Mesendoderm (in vitro differentiated cells): ENCODE measurements around the gene TTC29.

Experiments
- DNase-seq: peaks from one replicate; pipeline ENCODE4 v3.0.0; 2013
- H2AK5ac ChIP-seq: 2 replicates; pipeline ENCODE4 v1.6.1; 2013; ENCODE audit warnings: low read length, inconsistent platforms
- H2BK120ac ChIP-seq: 2 replicates; pipeline ENCODE4 v1.6.1; 2013; ENCODE audit warnings: low read depth, mild to moderate bottlenecking, low read length, moderate library complexity, mixed read lengths
- H2BK15ac ChIP-seq: replicated peaks from 2 replicates; pipeline ENCODE4 v1.6.1; 2013; ENCODE audit warnings: low read depth, mild to moderate bottlenecking, moderate library complexity
- H2BK5ac ChIP-seq: 2 replicates; pipeline ENCODE4 v1.6.1; 2013; ENCODE audit warnings: low read length, inconsistent platforms
- H3K18ac ChIP-seq: 2 replicates; pipeline ENCODE4 v1.6.1; 2013; ENCODE audit warnings: mild to moderate bottlenecking, low read length, mixed read lengths
- H3K23ac ChIP-seq: one replicate; pipeline ENCODE4 v1.6.1; 2013; ENCODE audit warnings: low read length
- H3K27ac ChIP-seq: 2 replicates; pipeline ENCODE4 v1.5.1; 2013; ENCODE audit warnings: low read depth, mild to moderate bottlenecking, inconsistent platforms, low read length, moderate library complexity
- H3K27me3 ChIP-seq: 2 replicates; pipeline ENCODE4 v1.6.1; 2013; ENCODE audit warnings: low read length, control low read depth, mild to moderate bottlenecking, inconsistent platforms; ENCODE audit not compliant: insufficient read depth, poor library complexity
- H3K36me3 ChIP-seq: 2 replicates; pipeline ENCODE4 v1.6.1; 2013; ENCODE audit warnings: low read length, inconsistent platforms; ENCODE audit not compliant: control insufficient read depth, insufficient read depth
- H3K4ac ChIP-seq: one replicate; pipeline ENCODE4 v1.6.1; 2013; ENCODE audit warnings: low read depth, mild to moderate bottlenecking, low read length, moderate library complexity
- H3K4me1 ChIP-seq: 2 replicates; pipeline ENCODE4 v1.6.1; 2013; ENCODE audit warnings: low read depth, low read length, inconsistent platforms; ENCODE audit not compliant: control insufficient read depth
- H3K4me2 ChIP-seq: 2 replicates; pipeline ENCODE4 v1.6.1; 2013; ENCODE audit warnings: low read length
- H3K4me3 ChIP-seq: 2 replicates; pipeline ENCODE4 v1.5.1; 2013; ENCODE audit warnings: mild to moderate bottlenecking, low read length
- H3K56ac ChIP-seq: one replicate; pipeline ENCODE4 v1.6.1; 2013; ENCODE audit warnings: low read length
- H3K79me1 ChIP-seq: 2 replicates; pipeline ENCODE4 v1.6.1; 2013; ENCODE audit warnings: low read length, inconsistent platforms
- H3K79me2 ChIP-seq: 2 replicates; pipeline ENCODE4 v1.6.1; 2013; ENCODE audit warnings: mild to moderate bottlenecking, low read length; ENCODE audit not compliant: control insufficient read depth, insufficient read depth
- H3K9ac ChIP-seq: 2 replicates; pipeline ENCODE4 v1.6.1; 2013; ENCODE audit warnings: low read length, inconsistent platforms
- H4K5ac ChIP-seq: one replicate; pipeline ENCODE4 v1.6.1; 2013; ENCODE audit warnings: low read length
- H4K8ac ChIP-seq: one replicate; pipeline ENCODE4 v1.6.1; 2013; ENCODE audit warnings: low read depth, mild to moderate bottlenecking, control low read depth, low read length, moderate library complexity
- WGBS: extraction: QIAGEN DNeasy Blood & Tissue Kit; methylation state at CpG from one replicate; pipeline ENCODE4 v1.1.7; 2013; ENCODE audit warnings: low lambda C conversion rate, missing lambda C conversion rate; ENCODE audit not compliant: insufficient coverage; ENCODE audit errors: extremely low coverage; 5-methylcytosine and 5-hydroxymethylcytosine counted together

Gene TTC29

DNA sequence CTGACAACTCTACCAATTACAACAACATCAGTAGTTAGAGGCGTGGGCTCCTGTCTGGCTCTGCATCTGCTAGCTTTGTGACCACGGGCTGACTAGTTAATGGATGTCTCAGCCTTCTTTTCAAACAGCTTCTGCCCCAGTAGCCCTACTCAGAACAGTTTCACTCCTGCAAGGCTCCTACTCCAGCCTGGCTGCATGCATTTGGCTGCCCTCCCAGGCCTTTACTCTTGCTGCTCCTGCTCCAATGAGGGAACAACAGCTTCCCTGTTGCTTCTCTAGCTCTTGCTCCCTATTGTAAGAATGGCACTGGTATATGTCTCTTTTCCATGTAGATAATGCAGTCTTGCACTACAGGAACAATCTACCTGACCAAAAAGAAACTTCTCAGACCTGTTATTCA lies 93.3 kb downstream of the TTC29 start:
- Histone ChIP-seq H3K79me2 (no peaks in the 10 kb centered on the region), H3K56ac (no peak overlapping the region), H3K23ac (no peak overlapping the region), H4K8ac (no peak overlapping the region), H2AK5ac (no peak overlapping the region), H3K4ac (no peak overlapping the region), H3K4me1 (no peaks in the 10 kb centered on the region), H2BK120ac (no peak overlapping the region), H2BK15ac (no peak overlapping the region), H3K27me3 (no peaks in the 10 kb centered on the region), H4K5ac (no peak overlapping the region), H3K4me3 (no peak overlapping the region), H3K27ac (no peak overlapping the region), H2BK5ac (no peak overlapping the region), H3K79me1 (no peaks in the 10 kb centered on the region), H3K4me2 (no peak overlapping the region), H3K36me3 (no peaks in the 10 kb centered on the region), H3K18ac (no peak overlapping the region), H3K9ac (no peak overlapping the region)
- no peak for DNase-seq
- no CpG with 5 or more reads among the region's 2 CpGs for WGBS

DNA sequence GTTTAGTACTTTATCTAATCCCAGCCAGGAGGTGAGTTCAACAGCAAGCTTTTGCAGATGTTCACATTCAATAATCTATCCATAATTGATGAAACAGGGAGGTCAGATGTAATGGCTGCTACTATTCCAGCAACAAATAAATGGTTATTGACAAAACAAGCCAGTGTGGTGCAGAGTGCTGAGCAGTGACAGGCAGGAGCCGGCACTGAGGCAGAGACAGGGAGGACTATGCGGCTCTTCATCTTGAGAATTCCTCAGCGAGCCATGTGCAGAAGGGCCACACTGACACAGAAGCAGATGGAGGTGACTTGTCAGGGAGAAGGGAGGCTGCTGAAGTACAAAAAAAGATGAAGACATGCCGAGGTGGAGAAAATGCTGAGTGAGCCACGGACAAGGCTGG lies 98.3 kb downstream of the TTC29 start:
- H3K9ac ChIP-seq = no peak overlapping the region
- H4K8ac ChIP-seq = no peak overlapping the region
- no peaks in the 10 kb centered on the region for H3K79me2 ChIP-seq
- H3K36me3 ChIP-seq = no peaks in the 10 kb centered on the region
- no peak overlapping the region for H3K4me2 ChIP-seq
- no peak overlapping the region for H3K4ac ChIP-seq
- no peaks in the 10 kb centered on the region for H3K27me3 ChIP-seq
- no peak overlapping the region for H2AK5ac ChIP-seq
- no peak overlapping the region for H3K56ac ChIP-seq
- H2BK120ac ChIP-seq = no peak overlapping the region
- no CpG with 5 or more reads among the region's 5 CpGs for WGBS
- H3K23ac ChIP-seq = no peak overlapping the region
- no peak overlapping the region for H3K27ac ChIP-seq
- no peak overlapping the region for H3K18ac ChIP-seq
- H2BK15ac ChIP-seq = no peak overlapping the region
- H3K4me3 ChIP-seq = no peak overlapping the region
- H2BK5ac ChIP-seq = no peak overlapping the region
- no peaks in the 10 kb centered on the region for H3K79me1 ChIP-seq
- no peaks in the 10 kb centered on the region for H3K4me1 ChIP-seq
- DNase-seq = no peak
- no peak overlapping the region for H4K5ac ChIP-seq

GRCh38 chr4:146846882-146847281 lies 98.8 kb downstream of the TTC29 start:
- Histone ChIP-seq H3K9ac (no peak overlapping the region), H3K23ac (no peak overlapping the region), H3K79me2 (no peaks in the 10 kb centered on the region), H2BK5ac (no peak overlapping the region), H2AK5ac (no peak overlapping the region), H3K27me3 (no peaks in the 10 kb centered on the region), H3K79me1 (no peaks in the 10 kb centered on the region), H3K4me2 (no peak overlapping the region), H3K36me3 (no peaks in the 10 kb centered on the region), H3K18ac (no peak overlapping the region), H3K4ac (no peak overlapping the region), H3K56ac (no peak overlapping the region), H2BK15ac (no peak overlapping the region), H3K4me1 (no peaks in the 10 kb centered on the region), H4K8ac (no peak overlapping the region), H3K4me3 (no peak overlapping the region), H2BK120ac (no peak overlapping the region), H3K27ac (no peak overlapping the region), H4K5ac (no peak overlapping the region)
- WGBS = no CpG with 5 or more reads among the region's 6 CpGs
- no peak for DNase-seq

DNA sequence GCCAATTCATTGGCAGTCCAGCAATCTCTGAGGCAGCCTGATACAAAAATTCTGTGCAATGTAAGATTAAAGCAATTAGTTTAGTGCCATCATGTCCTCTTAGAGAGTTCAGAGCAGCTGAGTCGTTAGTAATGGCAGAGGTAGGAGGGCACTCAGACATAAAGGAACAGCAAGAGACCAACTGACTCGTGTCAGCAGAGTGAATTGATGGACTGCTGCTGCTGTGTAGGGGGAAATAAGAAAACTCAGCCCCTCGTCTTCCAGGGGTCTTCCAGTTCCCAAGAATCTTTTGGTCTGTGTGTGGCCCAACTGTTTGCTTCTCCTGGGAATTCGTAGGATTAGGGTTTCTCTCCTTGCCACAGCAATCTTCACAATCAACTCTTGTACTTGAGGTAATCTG lies 100.9 kb downstream of the TTC29 start:
- H2BK120ac ChIP-seq = no peak overlapping the region
- no peaks in the 10 kb centered on the region for H3K79me2 ChIP-seq
- no peak for DNase-seq
- H4K5ac ChIP-seq = no peak overlapping the region
- no peak overlapping the region for H3K23ac ChIP-seq
- no peak overlapping the region for H3K56ac ChIP-seq
- no peak overlapping the region for H2BK5ac ChIP-seq
- no peak overlapping the region for H3K27ac ChIP-seq
- H3K9ac ChIP-seq = no peak overlapping the region
- no peak overlapping the region for H4K8ac ChIP-seq
- H3K36me3 ChIP-seq = no peaks in the 10 kb centered on the region
- no peak overlapping the region for H3K4me2 ChIP-seq
- no peak overlapping the region for H3K4me3 ChIP-seq
- no peak overlapping the region for H3K4ac ChIP-seq
- no peak overlapping the region for H2AK5ac ChIP-seq
- no peaks in the 10 kb centered on the region for H3K79me1 ChIP-seq
- no peaks in the 10 kb centered on the region for H3K4me1 ChIP-seq
- no peaks in the 10 kb centered on the region for H3K27me3 ChIP-seq
- no peak overlapping the region for H2BK15ac ChIP-seq
- WGBS = no CpG with 5 or more reads among the region's 4 CpGs
- H3K18ac ChIP-seq = no peak overlapping the region

GRCh38 chr4:146842876-146843275 lies 102.8 kb downstream of the TTC29 start:
- H3K27ac ChIP-seq = no peak overlapping the region
- H2BK5ac ChIP-seq = no peak overlapping the region
- no peak overlapping the region for H3K23ac ChIP-seq
- no peak overlapping the region for H3K4me3 ChIP-seq
- H3K4ac ChIP-seq = no peak overlapping the region
- H3K79me1 ChIP-seq = no peaks in the 10 kb centered on the region
- no peak overlapping the region for H2BK120ac ChIP-seq
- H4K8ac ChIP-seq = no peak overlapping the region
- H3K79me2 ChIP-seq = no peaks in the 10 kb centered on the region
- no peak overlapping the region for H3K4me2 ChIP-seq
- no peak overlapping the region for H2BK15ac ChIP-seq
- H3K27me3 ChIP-seq = no peaks in the 10 kb centered on the region
- H3K36me3 ChIP-seq = no peaks in the 10 kb centered on the region
- H3K18ac ChIP-seq = no peak overlapping the region
- DNase-seq = no peak
- H3K9ac ChIP-seq = no peak overlapping the region
- H3K56ac ChIP-seq = no peak overlapping the region
- no peak overlapping the region for H2AK5ac ChIP-seq
- H3K4me1 ChIP-seq = no peaks in the 10 kb centered on the region
- WGBS = no CpG with 5 or more reads among the region's 1 CpG
- H4K5ac ChIP-seq = no peak overlapping the region

DNA sequence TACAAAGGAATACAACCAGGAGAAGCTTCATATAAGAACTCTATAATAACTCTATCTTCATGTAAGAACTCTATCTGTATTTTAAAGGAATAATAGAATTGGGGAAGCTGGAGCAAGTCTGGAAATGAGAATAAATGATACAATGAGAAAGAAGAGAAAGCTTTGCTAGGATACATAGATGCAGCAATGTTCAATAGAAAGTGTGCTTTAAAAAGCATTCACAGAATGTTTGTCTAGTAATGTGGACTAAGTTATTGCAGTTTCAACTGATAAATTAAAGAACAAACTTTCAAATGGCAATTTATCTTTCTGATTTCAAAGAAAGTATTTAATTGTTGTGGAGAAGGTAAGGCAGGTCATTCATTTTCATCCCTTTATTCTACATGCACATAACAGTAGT lies 104.9 kb downstream of the TTC29 start:
- no peak overlapping the region for H3K27ac ChIP-seq
- H2BK5ac ChIP-seq = no peak overlapping the region
- no peaks in the 10 kb centered on the region for H3K27me3 ChIP-seq
- H3K4me1 ChIP-seq = no peaks in the 10 kb centered on the region
- no peak overlapping the region for H4K5ac ChIP-seq
- H2AK5ac ChIP-seq = no peak overlapping the region
- no peaks in the 10 kb centered on the region for H3K36me3 ChIP-seq
- H3K23ac ChIP-seq = no peak overlapping the region
- no peak overlapping the region for H2BK120ac ChIP-seq
- no peak overlapping the region for H3K4ac ChIP-seq
- H3K9ac ChIP-seq = no peak overlapping the region
- H2BK15ac ChIP-seq = no peak overlapping the region
- no peak overlapping the region for H4K8ac ChIP-seq
- no peaks in the 10 kb centered on the region for H3K79me1 ChIP-seq
- DNase-seq = no peak
- no peak overlapping the region for H3K56ac ChIP-seq
- no peak overlapping the region for H3K4me3 ChIP-seq
- H3K18ac ChIP-seq = no peak overlapping the region
- no peak overlapping the region for H3K4me2 ChIP-seq
- H3K79me2 ChIP-seq = no peaks in the 10 kb centered on the region
